SJSA1 (cell line): Measurements from ENCODE around the gene ACER1. TPM values are rescaled to one million over a fixed set of nuclear protein-coding genes. Genes with fewer than 3 reads are reported as not detected.

Experiments used
- DNase-seq, 2 experiments: peaks; one replicate each; pipeline ENCODE4 v3.0.0-alpha.2; 2015 to 2020; ENCODE audit warnings: low spot score in 2 of 2, low read depth in 1 of 2
- H3K27ac ChIP-seq: fragments of 250-450 bp; sonication (Bioruptor Pico); 2 replicates; pipeline ENCODE4 v1.5.1; 2020; ENCODE audit warnings: mild to moderate bottlenecking, moderate library complexity
- H3K27me3 ChIP-seq: fragments of 250-450 bp; sonication (Bioruptor Pico); replicated peaks from 2 replicates; pipeline ENCODE4 v1.5.1; 2020; ENCODE audit warnings: mild to moderate bottlenecking, moderate library complexity
- H3K36me3 ChIP-seq: fragments of 250-450 bp; sonication (Bioruptor Pico); 2 replicates; pipeline ENCODE4 v1.5.1; 2020; ENCODE audit warnings: mild to moderate bottlenecking
- H3K4me1 ChIP-seq: fragments of 250-450 bp; sonication (Bioruptor Pico); replicated peaks from 2 replicates; pipeline ENCODE4 v1.6.1; 2021; ENCODE audit warnings: mild to moderate bottlenecking
- H3K4me3 ChIP-seq: fragments of 250-450 bp; sonication (Bioruptor Pico); 2 replicates; pipeline ENCODE4 v1.5.1; 2020; ENCODE audit warnings: mild to moderate bottlenecking
- H3K9me3 ChIP-seq: fragments of 250-450 bp; sonication (Bioruptor Pico); replicated peaks from 2 replicates; pipeline ENCODE4 v1.5.1; 2020; ENCODE audit warnings: mild to moderate bottlenecking
- total RNA-seq: library from RNA; depleted of rRNA; stranded (reverse); fragments of >200 nt; shearing (Covaris generic); gene quantifications from 2 replicates; pipeline ENCODE4 v1.2.3, GENCODE V29; 2014

Gene ACER1
- total RNA-seq, 1 experiment from 2014 or later: not detected

DNA sequence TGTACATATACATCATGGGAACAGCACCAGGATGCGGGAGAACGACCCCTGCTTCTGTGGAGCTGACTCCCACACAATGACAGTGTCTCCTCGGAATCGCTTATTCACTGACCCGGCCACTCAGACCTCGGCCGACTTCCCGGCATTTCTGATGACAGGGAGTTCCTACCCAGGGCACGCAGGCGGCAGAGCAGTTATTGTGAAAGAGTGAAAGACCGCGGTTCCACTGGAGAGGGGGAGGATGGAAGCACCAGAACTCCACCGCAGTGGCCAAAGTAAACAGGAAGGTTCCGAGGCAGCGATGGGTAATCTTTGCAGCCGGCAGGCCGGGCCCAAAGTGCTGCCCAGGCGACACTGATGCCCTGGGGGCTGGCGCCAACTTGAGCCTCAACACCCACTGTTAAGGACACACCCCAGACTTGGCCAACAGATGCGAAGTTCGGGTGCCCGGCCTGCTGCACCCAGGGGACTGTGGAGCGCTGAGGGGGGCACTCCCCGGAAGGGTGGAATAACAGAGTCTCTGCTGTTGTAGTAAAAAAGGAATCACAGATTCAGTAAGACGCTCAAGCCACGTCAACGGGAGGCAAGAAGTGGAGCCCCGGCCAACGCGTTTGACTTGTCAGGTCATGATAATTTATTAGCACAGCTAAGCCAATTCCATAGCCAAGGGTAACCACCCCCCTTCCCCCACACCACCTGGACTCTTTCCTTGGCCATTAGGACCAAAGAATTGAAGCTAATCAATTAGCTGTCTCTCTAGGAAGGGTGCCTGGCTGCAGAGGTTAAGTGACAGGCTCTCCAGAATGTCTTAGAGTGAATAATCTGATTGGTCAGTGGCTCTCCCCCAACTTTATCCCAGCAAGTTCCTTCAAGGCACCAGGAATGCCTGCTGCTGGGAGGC, 59.5 kb downstream of the ACER1 start:
- Histone ChIP-seq H3K4me1 (peaks cover 54% of the 10 kb centered on the region), H3K9me3 (no peaks in the 10 kb centered on the region), H3K4me3 (peak overlapping the region; percentile 11), H3K36me3 (peaks cover 42% of the 10 kb centered on the region), H3K27me3 (no peaks in the 10 kb centered on the region), H3K27ac (peak overlapping the region; percentile 67)
- DNase-seq: peak; percentile 87 to 91

DNA sequence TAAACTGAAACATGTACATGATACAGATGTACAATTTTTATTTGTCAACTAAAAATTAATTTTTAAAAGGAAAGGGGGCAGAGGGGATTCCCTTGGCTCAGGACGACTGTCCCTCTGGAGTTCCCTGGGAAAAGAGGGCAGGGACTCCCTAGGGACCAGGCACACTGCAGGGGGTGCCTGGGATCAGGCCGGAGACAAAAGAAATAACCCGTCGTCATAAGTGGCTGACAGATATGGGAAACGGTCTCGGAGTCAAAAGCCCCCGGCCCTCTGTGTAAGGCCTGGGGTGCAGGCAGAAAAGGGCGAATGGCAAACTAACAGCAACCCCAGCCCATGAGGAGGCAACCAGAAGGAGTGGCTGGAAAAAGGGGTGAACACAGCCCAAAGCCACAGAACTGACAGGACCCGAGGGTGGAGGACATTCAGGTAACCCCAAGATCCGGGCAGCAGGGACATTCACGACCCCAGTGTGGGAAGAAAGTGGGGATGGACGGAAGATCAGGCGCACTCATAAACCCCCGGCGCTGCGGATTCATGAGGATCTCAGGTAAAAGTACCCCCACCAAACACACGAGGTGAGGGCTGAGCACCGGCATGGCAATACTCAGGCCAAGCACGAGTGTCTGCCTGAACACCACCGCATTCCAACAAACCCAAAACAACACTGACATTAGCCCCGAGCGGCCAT, 60.4 kb downstream of the ACER1 start:
- Histone ChIP-seq H3K4me1 (peaks cover 49% of the 10 kb centered on the region), H3K4me3 (peak overlapping the region; percentile 11), H3K36me3 (peaks cover 49% of the 10 kb centered on the region), H3K9me3 (no peaks in the 10 kb centered on the region), H3K27ac (peak overlapping the region; percentile 67), H3K27me3 (no peaks in the 10 kb centered on the region)
- DNase-seq: no peak

DNA sequence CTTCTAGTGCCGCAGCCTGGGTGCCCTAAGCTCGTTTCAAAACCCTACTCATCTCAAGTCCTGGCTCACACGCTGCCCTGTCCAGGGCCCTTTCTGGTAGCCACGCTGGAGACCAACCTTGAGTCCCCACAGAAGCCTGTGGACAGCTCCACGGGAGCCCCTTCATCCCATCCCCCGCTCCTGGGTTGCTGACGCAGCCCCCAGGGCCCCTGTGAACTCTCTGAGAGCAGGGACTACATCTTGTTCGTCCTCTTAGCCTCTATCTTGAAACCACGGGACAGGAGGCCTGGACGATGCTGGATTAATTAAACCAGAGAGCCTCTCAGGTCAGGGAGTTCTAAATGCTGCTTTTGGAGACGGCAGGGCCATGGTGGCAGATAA, 61.0 kb downstream of the ACER1 start:
- Histone ChIP-seq H3K9me3 (no peaks in the 10 kb centered on the region), H3K27me3 (no peaks in the 10 kb centered on the region), H3K4me3 (no peak overlapping the region), H3K36me3 (peaks cover 49% of the 10 kb centered on the region), H3K27ac (peak overlapping the region; percentile 67), H3K4me1 (peaks cover 49% of the 10 kb centered on the region)
- no peak for DNase-seq

DNA sequence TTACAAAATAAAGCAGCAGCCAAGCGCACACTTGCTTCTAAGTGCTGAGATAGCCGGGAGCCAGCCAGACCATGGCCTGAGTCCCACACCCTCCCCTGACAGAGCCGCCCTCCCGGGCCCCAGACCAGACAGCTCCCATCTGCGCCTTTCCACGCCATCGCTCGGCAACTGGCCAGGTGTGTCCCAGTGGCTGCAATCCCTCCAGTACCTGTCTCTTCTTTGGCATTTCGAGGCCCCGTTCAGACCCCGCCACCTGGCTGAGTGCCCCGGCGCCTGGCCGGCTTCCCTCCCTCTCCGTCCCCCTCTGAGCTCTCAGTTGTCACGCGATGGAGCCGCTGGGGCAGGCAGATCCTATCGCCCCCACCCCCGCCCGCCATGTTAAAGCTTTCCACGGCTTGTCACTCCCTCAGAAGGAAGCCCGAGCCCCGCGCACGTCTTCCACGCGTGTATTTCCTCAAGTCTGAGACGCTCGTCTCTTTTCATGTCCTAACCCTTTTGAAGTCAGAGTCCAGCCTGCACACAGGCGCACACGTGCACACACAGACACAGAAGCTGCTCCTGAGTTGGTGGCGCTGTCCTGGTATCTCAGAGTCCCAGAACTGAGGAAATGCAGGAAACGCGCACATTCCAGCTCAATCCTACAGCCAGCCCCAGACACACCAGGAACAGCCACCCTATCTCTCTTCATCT, 61.5 kb downstream of the ACER1 start:
- Histone ChIP-seq H3K9me3 (no peaks in the 10 kb centered on the region), H3K36me3 (peaks cover 47% of the 10 kb centered on the region), H3K4me3 (no peak overlapping the region), H3K27ac (peak overlapping the region; percentile 67), H3K4me1 (peaks cover 49% of the 10 kb centered on the region), H3K27me3 (no peaks in the 10 kb centered on the region)
- peak in 1 of 2 experiments; percentile 71 for DNase-seq

DNA sequence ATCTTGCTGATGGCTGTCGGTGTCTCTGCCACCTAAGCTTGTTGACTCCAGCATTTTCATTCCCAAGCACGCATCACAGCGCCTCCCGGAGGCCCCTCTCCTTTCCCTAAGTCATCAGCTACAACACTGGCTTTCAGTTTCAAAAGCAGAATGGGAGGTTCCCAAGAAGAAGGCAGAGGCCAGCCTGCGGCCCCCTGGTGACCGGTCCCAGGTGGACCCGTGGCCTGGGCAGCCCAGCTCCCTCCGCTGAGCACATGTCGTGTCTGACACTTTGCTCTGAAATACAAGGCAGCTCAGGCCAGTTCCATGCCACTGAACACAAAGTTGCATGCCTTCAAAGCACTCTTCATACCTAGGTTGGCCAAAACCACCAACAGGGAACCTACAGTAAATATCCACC, 62.2 kb downstream of the ACER1 start:
- Histone ChIP-seq H3K4me3 (no peak overlapping the region), H3K27ac (peak overlapping the region; percentile 67), H3K27me3 (no peaks in the 10 kb centered on the region), H3K9me3 (no peaks in the 10 kb centered on the region), H3K4me1 (peaks cover 49% of the 10 kb centered on the region), H3K36me3 (peaks cover 53% of the 10 kb centered on the region)
- DNase-seq: no peak

DNA sequence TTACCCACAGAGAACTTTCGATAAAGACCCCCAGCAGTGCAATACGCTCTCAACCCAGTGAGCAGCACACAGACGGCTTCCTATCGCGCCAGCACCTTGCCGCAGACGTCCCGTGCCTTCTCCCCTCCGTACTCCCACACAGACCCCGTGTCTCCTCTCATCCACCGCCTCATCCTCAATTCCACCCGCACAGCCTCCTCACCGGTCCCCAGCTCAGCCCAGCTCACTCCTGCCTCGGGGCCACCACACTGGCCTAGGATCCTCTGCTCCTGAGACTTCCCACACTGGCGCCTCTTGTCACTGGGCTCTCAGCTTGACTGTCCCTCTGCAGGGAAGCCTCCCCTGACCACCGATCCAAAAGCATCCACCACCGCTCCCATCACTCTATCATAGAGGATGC, 62.6 kb downstream of the ACER1 start:
- no peak for DNase-seq
- H3K4me1 ChIP-seq: peaks cover 49% of the 10 kb centered on the region
- no peaks in the 10 kb centered on the region for H3K9me3 ChIP-seq
- no peak overlapping the region for H3K27ac ChIP-seq
- H3K36me3 ChIP-seq: peaks cover 51% of the 10 kb centered on the region
- H3K4me3 ChIP-seq: no peak overlapping the region
- H3K27me3 ChIP-seq: no peaks in the 10 kb centered on the region

DNA sequence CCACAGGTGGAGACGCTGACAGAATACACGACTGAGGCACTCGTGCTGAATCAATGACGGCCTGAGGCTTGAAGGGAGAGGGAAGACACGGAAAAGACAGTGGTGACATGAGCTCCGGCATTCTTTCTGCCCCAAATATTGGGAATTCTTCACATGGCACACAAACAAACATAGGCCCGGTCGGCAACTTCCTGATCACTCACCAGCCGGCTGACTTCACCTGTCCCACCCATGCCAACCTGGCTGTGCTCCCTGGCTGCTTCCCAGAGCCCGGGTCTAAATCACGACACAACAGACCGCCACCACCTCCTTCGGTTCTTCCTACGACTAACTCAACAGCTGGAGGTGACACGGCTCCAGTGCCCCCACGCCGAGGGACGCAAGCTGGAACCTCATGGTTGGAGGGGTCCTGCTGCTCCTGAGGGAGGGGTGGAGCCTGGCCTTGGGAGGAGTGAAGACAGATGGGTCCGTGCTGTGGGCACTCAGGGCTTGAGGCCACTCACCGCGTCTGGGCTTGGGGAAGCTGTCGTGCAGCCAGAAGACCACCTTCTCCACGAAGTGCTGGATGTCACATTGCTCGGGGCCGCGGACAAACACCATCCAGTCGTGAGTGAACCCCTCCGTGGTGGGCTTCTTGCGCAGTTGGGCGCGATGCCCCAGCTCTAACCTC, 63.2 kb downstream of the ACER1 start:
- Histone ChIP-seq H3K9me3 (no peaks in the 10 kb centered on the region), H3K4me3 (no peak overlapping the region), H3K36me3 (peaks cover 57% of the 10 kb centered on the region), H3K27ac (no peak overlapping the region), H3K27me3 (no peaks in the 10 kb centered on the region), H3K4me1 (peaks cover 45% of the 10 kb centered on the region)
- no peak for DNase-seq

DNA sequence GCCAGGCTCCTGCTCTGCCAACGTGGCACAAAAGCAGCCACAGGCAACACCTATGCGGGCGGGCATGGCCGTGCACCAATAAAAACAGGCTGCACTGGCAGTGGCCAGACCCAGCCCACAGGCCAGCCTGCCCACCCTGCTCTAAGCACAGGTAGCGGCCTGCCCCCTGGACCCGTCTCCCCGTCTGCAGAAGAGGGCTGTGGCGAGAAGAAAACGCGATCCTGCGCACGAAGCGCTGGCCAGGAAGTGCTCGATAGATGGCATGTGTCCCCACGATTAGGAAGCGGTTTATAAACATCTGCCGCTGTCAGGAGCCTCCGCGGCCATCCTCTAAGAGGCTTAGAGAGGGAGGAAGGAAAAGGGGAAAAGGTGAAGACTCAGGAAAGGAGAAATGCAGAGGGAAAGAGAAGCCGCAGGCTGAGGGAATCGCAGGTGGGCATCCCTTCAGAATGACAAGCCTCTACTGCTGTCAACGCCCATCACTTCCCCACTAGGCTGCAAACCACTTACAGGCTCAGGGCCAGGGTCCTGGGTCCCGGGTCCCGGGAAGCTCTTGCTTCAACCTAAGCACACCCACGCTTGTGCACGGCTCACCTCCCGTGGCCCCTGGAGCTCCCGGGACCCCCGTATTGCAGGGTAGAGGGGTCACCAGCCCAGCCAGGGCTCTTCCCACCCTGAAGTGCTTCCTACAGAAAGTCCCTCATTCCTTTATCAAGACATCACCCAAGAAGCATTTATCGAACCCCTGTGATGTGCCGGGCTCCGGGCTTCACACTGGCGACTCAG, 64.1 kb downstream of the ACER1 start:
- Histone ChIP-seq H3K9me3 (no peaks in the 10 kb centered on the region), H3K27ac (no peak overlapping the region), H3K36me3 (peaks cover 60% of the 10 kb centered on the region), H3K4me3 (no peak overlapping the region), H3K27me3 (no peaks in the 10 kb centered on the region), H3K4me1 (peaks cover 36% of the 10 kb centered on the region)
- DNase-seq: no peak

DNA sequence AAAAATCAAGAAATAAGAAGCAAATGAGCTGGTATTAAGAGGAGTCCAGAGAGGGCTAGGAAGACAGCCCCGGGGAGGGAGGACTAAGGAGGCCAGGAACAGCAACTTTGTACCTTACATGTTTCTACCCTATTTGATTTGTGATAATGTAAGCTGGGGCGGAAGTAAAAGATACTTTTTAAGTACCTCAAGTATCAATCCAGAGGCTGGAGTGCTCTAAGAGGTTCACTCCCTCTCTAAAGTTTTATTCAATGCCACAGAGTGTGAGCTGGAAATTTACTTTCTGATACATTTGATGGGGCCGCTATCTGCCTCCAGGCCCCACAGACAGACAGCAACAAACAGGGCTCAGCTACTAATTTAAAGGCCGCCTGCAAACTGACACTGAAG, 65.0 kb downstream of the ACER1 start:
- no peaks in the 10 kb centered on the region for H3K9me3 ChIP-seq
- H3K36me3 ChIP-seq: peaks cover 62% of the 10 kb centered on the region
- peaks cover 27% of the 10 kb centered on the region for H3K4me1 ChIP-seq
- H3K27me3 ChIP-seq: no peaks in the 10 kb centered on the region
- H3K4me3 ChIP-seq: no peak overlapping the region
- no peak for DNase-seq
- H3K27ac ChIP-seq: no peak overlapping the region

DNA sequence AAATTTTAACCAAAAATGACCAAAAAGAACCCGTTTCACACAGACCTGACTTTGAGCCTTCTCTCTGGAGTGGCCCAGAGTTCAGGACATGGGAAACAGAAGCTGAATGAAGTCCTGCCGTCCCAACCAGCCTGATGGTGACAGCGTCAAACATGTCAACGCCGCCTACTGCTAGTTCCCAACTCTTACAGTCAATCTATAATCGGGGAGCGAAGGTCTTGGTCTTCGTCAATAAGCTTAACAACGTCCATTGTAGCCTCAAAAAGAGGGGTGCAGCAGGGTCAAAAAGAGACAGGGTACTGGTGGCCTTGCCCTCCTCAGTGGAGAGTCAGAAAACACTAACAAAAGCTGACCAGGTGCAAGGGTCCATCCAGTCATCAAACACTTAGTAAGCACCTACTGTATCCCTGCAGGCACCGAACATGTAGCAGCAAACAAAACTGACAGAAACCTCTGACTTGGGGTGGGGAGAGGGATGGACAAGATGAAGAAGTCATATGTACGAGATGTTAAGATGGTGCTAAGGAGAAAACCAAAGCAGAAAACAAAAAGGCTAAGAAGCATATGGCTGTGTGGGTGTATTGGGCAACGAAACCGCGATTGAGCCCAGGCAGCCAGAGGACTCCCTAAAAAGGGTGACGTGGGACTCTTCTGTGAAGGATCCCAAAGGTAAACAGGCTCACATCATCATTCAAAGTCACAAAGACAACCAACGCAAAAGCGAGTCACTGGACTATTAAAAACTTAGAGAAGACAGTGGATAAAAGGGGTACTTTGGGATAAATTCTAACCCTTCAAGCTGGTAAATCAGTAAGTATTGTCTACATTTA, 65.6 kb downstream of the ACER1 start:
- H3K4me1 ChIP-seq: peaks cover 21% of the 10 kb centered on the region
- no peaks in the 10 kb centered on the region for H3K9me3 ChIP-seq
- H3K36me3 ChIP-seq: peaks cover 67% of the 10 kb centered on the region
- no peaks in the 10 kb centered on the region for H3K27me3 ChIP-seq
- no peak overlapping the region for H3K4me3 ChIP-seq
- no peak overlapping the region for H3K27ac ChIP-seq
- no peak for DNase-seq

DNA sequence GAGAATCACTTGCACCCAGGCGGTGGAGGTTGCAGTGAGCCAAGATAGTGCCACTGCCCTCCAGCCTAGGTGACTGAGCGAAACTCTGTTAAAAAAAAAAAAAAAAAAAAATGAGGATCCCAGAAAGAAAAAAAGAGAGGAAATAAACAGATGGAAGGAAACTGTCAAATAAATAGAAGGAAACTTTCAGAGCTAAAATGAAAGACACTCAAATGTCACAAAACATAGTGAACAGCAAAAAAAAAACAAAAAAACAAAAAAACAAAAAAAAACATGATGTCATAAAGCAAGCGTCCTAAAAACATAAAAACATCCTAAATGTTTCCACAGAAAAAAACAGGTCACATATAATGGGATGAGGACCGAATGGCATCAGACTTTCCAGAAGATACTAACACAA, 68.6 kb downstream of the ACER1 start:
- no peak overlapping the region for H3K27ac ChIP-seq
- H3K4me3 ChIP-seq: no peak overlapping the region
- peaks cover 76% of the 10 kb centered on the region for H3K36me3 ChIP-seq

DNA sequence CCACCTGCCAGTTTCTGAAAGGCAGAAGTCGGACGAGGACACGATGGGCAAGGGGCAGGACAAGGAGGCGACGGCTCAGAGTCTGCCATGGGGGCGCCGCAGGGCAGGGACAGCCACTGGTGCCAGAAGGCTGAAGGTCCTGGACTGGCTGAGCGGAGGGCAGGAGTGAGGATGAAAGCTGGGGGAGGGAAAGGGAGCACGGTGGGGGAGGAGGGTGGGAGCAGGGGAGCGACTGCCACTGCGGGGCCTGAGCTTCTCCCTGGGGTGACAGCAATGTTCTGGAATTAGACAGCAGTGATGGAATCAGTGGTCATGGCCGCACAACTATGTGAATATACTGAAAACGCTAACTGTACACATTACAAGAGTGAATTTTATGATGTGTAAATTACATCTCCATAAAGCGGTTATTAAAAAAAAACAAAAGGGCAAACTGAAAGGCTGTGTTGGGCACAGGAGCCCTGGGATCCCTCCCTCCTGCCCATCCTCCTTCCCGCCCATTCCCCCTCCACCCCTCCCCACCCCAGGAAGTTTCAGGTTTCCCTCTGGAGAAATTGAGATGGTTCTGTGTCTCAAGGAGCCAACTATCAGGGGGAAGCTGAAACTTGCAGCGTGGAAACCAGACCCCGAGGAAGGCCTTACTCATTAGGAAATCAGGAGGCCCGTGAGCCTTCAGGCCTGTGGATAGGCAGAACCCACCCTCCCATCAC, 69.5 kb downstream of the ACER1 start:
- no peak for DNase-seq
- peaks cover 73% of the 10 kb centered on the region for H3K36me3 ChIP-seq
- H3K4me1 ChIP-seq: no peaks in the 10 kb centered on the region
- H3K9me3 ChIP-seq: no peaks in the 10 kb centered on the region
- no peak overlapping the region for H3K27ac ChIP-seq
- no peaks in the 10 kb centered on the region for H3K27me3 ChIP-seq
- no peak overlapping the region for H3K4me3 ChIP-seq

More for the DNA sequence above, 68.6 kb downstream of the ACER1 start:
- Histone ChIP-seq H3K4me1 (no peaks in the 10 kb centered on the region), H3K9me3 (no peaks in the 10 kb centered on the region), H3K27me3 (no peaks in the 10 kb centered on the region)
- no peak for DNase-seq
